OCI-LY1 (cell line): ENCODE data around the gene CAMLG.

ENCODE experiments used
- H2AFZ ChIP-seq: fragments of 200-600 bp; sonication (generic), shearing (Covaris generic); 2 replicates; pipeline ENCODE4 v1.6.0; 2014; ENCODE audit warnings: antibody characterized with exemption, mild to moderate bottlenecking, low read length
- H3F3A ChIP-seq: fragments of 200-600 bp; sonication (generic), shearing (Covaris generic); 2 replicates; pipeline ENCODE4 v1.6.0; 2014; ENCODE audit warnings: mild to moderate bottlenecking, antibody characterized with exemption, low read length, moderate library complexity; ENCODE audit not compliant: insufficient read depth
- H3K27ac ChIP-seq: fragments of 200-600 bp; sonication (generic); 2 replicates; pipeline ENCODE4 v1.5.1; 2014; ENCODE audit warnings: low read length, mixed run types, mild to moderate bottlenecking, low read depth; ENCODE audit not compliant: poor library complexity, severe bottlenecking
- H3K27me3 ChIP-seq: fragments of 200-600 bp; sonication (generic); 2 replicates; pipeline ENCODE4 v1.6.0; 2014; ENCODE audit warnings: antibody characterized with exemption, mild to moderate bottlenecking, low read length, moderate library complexity; ENCODE audit not compliant: insufficient read depth
- H3K36me3 ChIP-seq: fragments of 200-600 bp; sonication (generic); 2 replicates; pipeline ENCODE4 v1.6.1; 2014; ENCODE audit warnings: mild to moderate bottlenecking, antibody characterized with exemption, low read length, moderate library complexity, mixed read lengths; ENCODE audit not compliant: insufficient read depth
- H3K4me1 ChIP-seq: fragments of 200-600 bp; sonication (generic); 2 replicates; pipeline ENCODE4 v1.5.1; 2014; ENCODE audit warnings: mild to moderate bottlenecking, low read length, moderate library complexity; ENCODE audit not compliant: insufficient read depth, severe bottlenecking
- H3K4me2 ChIP-seq: fragments of 200-600 bp; sonication (generic), shearing (Covaris generic); 2 replicates; pipeline ENCODE4 v1.6.1; 2014; ENCODE audit warnings: low read length
- H3K4me3 ChIP-seq: fragments of 200-600 bp; sonication (generic); 2 replicates; pipeline ENCODE4 v1.5.1; 2014; ENCODE audit warnings: low read length, low read depth, mild to moderate bottlenecking, mixed read lengths; ENCODE audit not compliant: poor library complexity, severe bottlenecking
- H3K79me2 ChIP-seq: fragments of 200-600 bp; shearing (Covaris generic); 2 replicates; pipeline ENCODE4 v1.6.1; 2016; ENCODE audit warnings: mixed run types, low read length, mixed read lengths; ENCODE audit not compliant: insufficient read depth
- H3K9ac ChIP-seq: fragments of 200-600 bp; sonication (generic), shearing (Covaris generic); 2 replicates; pipeline ENCODE4 v1.6.1; 2014; ENCODE audit warnings: mild to moderate bottlenecking, low read length, mixed read lengths
- H3K9me2 ChIP-seq: fragments of 200-600 bp; sonication (generic), shearing (Covaris generic); 2 replicates; pipeline ENCODE4 v1.6.1; 2014; ENCODE audit warnings: low read depth, mild to moderate bottlenecking, low read length, mixed read lengths
- H3K9me3 ChIP-seq: fragments of 200-600 bp; shearing (Covaris generic); 2 replicates; pipeline ENCODE4 v1.6.1; 2014; ENCODE audit warnings: low read length, mixed read lengths
- H4K20me1 ChIP-seq: fragments of 200-600 bp; sonication (generic), shearing (Covaris generic); 2 replicates; pipeline ENCODE4 v1.6.0; 2016; ENCODE audit warnings: mild to moderate bottlenecking, low read length; ENCODE audit not compliant: insufficient read depth
- CTCF ChIP-seq: fragments of 200-600 bp; sonication (generic), shearing (Covaris generic); IDR thresholded peaks from 2 replicates; pipeline ENCODE4 v1.5.1; 2017; ENCODE audit warnings: mild to moderate bottlenecking, antibody characterized with exemption, low read length, moderate library complexity, mixed read lengths
- EZH2 ChIP-seq: fragments of 200-600 bp; sonication (generic), shearing (Covaris generic); IDR thresholded peaks from 2 replicates; pipeline ENCODE4 v1.8.0; 2017; ENCODE audit warnings: borderline replicate concordance, mixed run types, mild to moderate bottlenecking, antibody characterized with exemption, low read length, moderate library complexity, mixed read lengths

The CAMLG gene

GRCh38 chr5:134738963-134739661, 764 bp downstream of the CAMLG start:
- Histone ChIP-seq H3K9me2 (no peaks in the 10 kb centered on the region), H4K20me1 (no peaks in the 10 kb centered on the region), H3F3A (peaks cover 11% of the 10 kb centered on the region; the same call in 1 of the 2 replicates), H3K36me3 (peaks cover 13% of the 10 kb centered on the region; the same call in 1 of the 2 replicates), H2AFZ (no peak overlapping the region), H3K9me3 (no peaks in the 10 kb centered on the region), H3K4me2 (peak overlapping the region; percentile 89), H3K4me3 (peak overlapping the region; percentile 79), H3K4me1 (peaks cover 41% of the 10 kb centered on the region), H3K27ac (peak overlapping the region; percentile 44), H3K79me2 (peaks cover 18% of the 10 kb centered on the region), H3K9ac (peak overlapping the region; percentile 79), H3K27me3 (no peaks in the 10 kb centered on the region)
- TF ChIP-seq EZH2 (no peak), CTCF (peak; percentile 55)

DNA sequence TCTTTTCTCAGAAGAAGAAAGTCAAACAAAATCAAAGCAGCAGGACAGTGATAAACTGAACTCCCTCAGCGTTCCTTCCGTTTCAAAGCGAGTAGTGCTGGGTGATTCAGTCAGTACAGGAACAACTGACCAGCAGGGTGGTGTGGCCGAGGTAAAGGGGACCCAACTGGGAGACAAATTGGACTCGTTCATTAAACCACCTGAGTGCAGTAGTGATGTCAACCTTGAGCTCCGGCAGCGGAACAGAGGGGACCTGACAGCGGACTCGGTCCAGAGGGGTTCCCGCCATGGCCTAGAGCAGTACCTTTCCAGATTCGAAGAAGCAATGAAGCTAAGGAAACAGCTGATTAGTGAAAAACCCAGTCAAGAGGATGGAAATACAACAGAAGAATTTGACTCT, 2.7 kb downstream of the CAMLG start:
- Histone ChIP-seq H2AFZ (no peak overlapping the region), H4K20me1 (no peaks in the 10 kb centered on the region), H3F3A (peaks cover 9% of the 10 kb centered on the region; the same call in 1 of the 2 replicates), H3K9me2 (no peaks in the 10 kb centered on the region), H3K4me2 (no peak overlapping the region), H3K79me2 (peaks cover 18% of the 10 kb centered on the region), H3K4me1 (peaks cover 35% of the 10 kb centered on the region), H3K9me3 (no peaks in the 10 kb centered on the region), H3K4me3 (no peak overlapping the region), H3K9ac (no peak overlapping the region), H3K27ac (no peak overlapping the region), H3K27me3 (no peaks in the 10 kb centered on the region), H3K36me3 (peaks cover 18% of the 10 kb centered on the region; the same call in 1 of the 2 replicates)
- TF ChIP-seq EZH2, result no peak
- TF ChIP-seq CTCF, result no peak

- TF ChIP-seq CTCF, result no peak
- no peak for TF ChIP-seq EZH2
- Histone ChIP-seq H3K4me1 (peaks cover 27% of the 10 kb centered on the region), H3K27me3 (no peaks in the 10 kb centered on the region), H3K9ac (no peak overlapping the region), H3K4me2 (no peak overlapping the region), H3K36me3 (peaks cover 18% of the 10 kb centered on the region; the same call in 1 of the 2 replicates), H3K9me2 (no peaks in the 10 kb centered on the region), H2AFZ (no peak overlapping the region), H3K4me3 (no peak overlapping the region), H3K79me2 (peaks cover 18% of the 10 kb centered on the region), H3K27ac (no peak overlapping the region), H4K20me1 (no peaks in the 10 kb centered on the region), H3F3A (no peaks in the 10 kb centered on the region), H3K9me3 (no peaks in the 10 kb centered on the region)
Measured at GRCh38 chr5:134742134-134742533, 3.8 kb downstream of the CAMLG start.
